Right lobe of liver (tissue), 6 donors: Measurements from ENCODE around the gene MDM1. TPM values are rescaled to one million over a fixed set of nuclear protein-coding genes. Genes with fewer than 3 reads are reported as not detected.

Experiments used
- ATAC-seq, 4 donors: fragments of 200-7000 bp; cut with Tn5 transposase; one replicate each; pipeline ENCODE4 v1.9.1; 2020; ENCODE audit warnings: mild to moderate bottlenecking in 4 of 4, moderate library complexity in 4 of 4
- DNase-seq, 3 donors: peaks; one replicate each; pipeline ENCODE4 v3.0.0-alpha.2; 2020
- H3K27ac ChIP-seq, 3 donors: fragments of 200-600 bp; one replicate each; pipeline ENCODE4 v1.8.0; 2022
- H3K27me3 ChIP-seq, 2 donors: fragments of 200-600 bp; one replicate each; pipeline ENCODE4 v1.8.0; 2022
- H3K36me3 ChIP-seq, 4 donors: fragments of 200-600 bp; sonication (generic) in 1 of 4; one replicate each; pipeline versions ENCODE4 v1.5.1 to v1.8.0; 2017 to 2022; ENCODE audit warnings: control low read depth in 1 of 4
- H3K4me1 ChIP-seq, 4 donors: fragments of 200-600 bp; sonication (generic) in 1 of 4; one replicate each; pipeline versions ENCODE4 v1.5.1 to v1.8.0; 2017 to 2022; ENCODE audit warnings: control low read depth in 1 of 4
- H3K4me3 ChIP-seq, 3 donors: fragments of 200-600 bp; one replicate each; pipeline ENCODE4 v1.8.0; 2022
- H3K9me3 ChIP-seq, 4 donors: fragments of 200-600 bp; sonication (generic) in 1 of 4; one replicate each; pipeline versions ENCODE4 v1.5.1 to v1.8.0; 2017 to 2022; ENCODE audit warnings: control low read depth in 1 of 4
- POLR2A ChIP-seq: fragments of 450-650 bp; IDR thresholded peaks from one replicate; pipeline ENCODE4 v1.6.1; 2017; ENCODE audit warnings: antibody characterized with exemption, mild to moderate bottlenecking
- WGBS: methylation state at CpG from one replicate; pipeline ENCODE4 v1.1.6; 2018; ENCODE audit warnings: low coverage, low lambda C conversion rate; ENCODE audit not compliant: insufficient coverage; ENCODE audit errors: missing lambda C conversion rate; 5-methylcytosine and 5-hydroxymethylcytosine counted together
- intact Hi-C, 2 donors: fragments of 100-400 bp; cut with DNase I; formaldehyde crosslinking; loops; one replicate each; pipeline versions ENCODE4 v1.11.2 to v1.14.1; 2022
- total RNA-seq, 6 experiments: library from RNA; depleted of rRNA in 2 of 6; stranded (reverse); fragments of >200 nt in 2 of 6; fragmentation: NEBNext Ultra II Directional in 3 of 6; extraction: Animal tissue kit (Norgen Biotek cat#: 25700) in 3 of 6; gene quantifications; one replicate each; pipeline versions ENCODE4 v1.1.0 to v1.2.4, GENCODE V29; 2016 to 2023
- TF ChIP-seq, protein P1 (sequence below), 4 donors: fragments of 200-600 bp in 3 of 4; fragments of 450-650 bp in 1 of 4; IDR thresholded peaks; one replicate each; pipeline versions ENCODE4 v1.5.1 to v1.8.0; 2016 to 2022; ENCODE audit warnings: antibody characterized with exemption in 4 of 4, mild to moderate bottlenecking in 2 of 4
- donor health status: DM: no; HTN: yes; CAD: no.
- donor health status: DM: no; HTN: no; CAD: no.
- donor health status: DM: no; HTN: no; CAD: no.
- donor health status: DM: no; HTN: yes; CAD: no.
- donor health status: DM: no; HTN: yes; CAD: no.

Gene MDM1
- total RNA-seq, 6 experiments from 2014 or later, result 2.9 to 6.6 (median 4.1) TPM

DNA sequence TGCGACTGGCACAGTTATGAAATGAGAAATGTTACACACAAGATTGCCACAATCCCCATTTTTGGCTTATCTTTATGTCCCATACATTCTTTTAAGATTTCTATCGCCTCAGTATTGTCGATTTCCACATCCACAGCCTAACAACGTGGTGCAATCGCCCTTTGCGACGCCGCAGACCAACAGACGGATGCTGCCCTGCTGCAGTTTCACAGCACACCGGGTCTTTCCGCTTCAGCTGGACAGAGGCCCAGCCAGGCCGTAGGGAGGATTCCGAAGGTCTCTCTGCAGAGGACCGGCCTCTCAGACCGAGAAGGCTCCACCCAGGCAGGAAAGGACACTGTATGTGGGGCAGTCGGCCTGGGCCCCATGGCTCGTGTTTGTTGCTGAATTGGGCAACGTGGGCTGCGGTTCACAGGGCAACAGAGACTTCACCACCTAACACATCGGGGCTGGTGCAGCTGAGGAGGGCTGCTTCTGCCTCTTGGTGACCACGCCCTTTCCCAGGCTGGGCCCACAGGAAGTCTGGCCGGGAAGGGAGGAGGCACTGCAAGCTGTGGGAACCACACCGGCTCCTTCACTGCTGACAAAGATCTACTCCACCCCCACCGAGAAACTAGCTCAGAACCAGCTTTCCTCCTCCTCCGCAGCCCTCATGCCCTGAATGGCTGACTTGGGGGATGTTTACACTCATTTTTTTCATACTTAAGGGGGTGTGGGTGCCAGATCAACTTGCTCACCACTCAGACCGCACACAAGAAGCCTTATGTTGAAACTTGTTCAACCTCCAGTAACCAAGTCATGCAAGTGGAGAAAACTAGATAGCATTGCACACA is 32.9 kb upstream of the MDM1 start:
- Histone ChIP-seq H3K9me3 (no peaks in the 10 kb centered on the region), H3K27ac (peak overlapping the region; percentile 36 to 50 (median 46)), H3K27me3 (no peaks in the 10 kb centered on the region), H3K4me3 (peak overlapping the region; percentile 10 to 44 (median 25)), H3K36me3 (no peaks in the 10 kb centered on the region), H3K4me1 (peaks cover 0 to 5% (median 4%) of the 10 kb centered on the region in 4 donors)
- peak; percentile 72 for TF ChIP-seq POLR2A
- TF ChIP-seq, protein P1, sequence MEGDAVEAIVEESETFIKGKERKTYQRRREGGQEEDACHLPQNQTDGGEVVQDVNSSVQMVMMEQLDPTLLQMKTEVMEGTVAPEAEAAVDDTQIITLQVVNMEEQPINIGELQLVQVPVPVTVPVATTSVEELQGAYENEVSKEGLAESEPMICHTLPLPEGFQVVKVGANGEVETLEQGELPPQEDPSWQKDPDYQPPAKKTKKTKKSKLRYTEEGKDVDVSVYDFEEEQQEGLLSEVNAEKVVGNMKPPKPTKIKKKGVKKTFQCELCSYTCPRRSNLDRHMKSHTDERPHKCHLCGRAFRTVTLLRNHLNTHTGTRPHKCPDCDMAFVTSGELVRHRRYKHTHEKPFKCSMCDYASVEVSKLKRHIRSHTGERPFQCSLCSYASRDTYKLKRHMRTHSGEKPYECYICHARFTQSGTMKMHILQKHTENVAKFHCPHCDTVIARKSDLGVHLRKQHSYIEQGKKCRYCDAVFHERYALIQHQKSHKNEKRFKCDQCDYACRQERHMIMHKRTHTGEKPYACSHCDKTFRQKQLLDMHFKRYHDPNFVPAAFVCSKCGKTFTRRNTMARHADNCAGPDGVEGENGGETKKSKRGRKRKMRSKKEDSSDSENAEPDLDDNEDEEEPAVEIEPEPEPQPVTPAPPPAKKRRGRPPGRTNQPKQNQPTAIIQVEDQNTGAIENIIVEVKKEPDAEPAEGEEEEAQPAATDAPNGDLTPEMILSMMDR (IDR thresholded peaks at IDR 0.05), result no peak
- intact Hi-C loops, result no loop called here
- peak; percentile 95 to 98 (median 97) for ATAC-seq
- WGBS, result 10% methylated on average over 16 of the region's 26 CpGs
- DNase-seq, result peak; percentile 89 to 94 (median 91)

- intact Hi-C loops, result no loop called here
Measured at GRCh38 chr12:68364328-68364727, 32.2 kb upstream of the MDM1 start.

DNA sequence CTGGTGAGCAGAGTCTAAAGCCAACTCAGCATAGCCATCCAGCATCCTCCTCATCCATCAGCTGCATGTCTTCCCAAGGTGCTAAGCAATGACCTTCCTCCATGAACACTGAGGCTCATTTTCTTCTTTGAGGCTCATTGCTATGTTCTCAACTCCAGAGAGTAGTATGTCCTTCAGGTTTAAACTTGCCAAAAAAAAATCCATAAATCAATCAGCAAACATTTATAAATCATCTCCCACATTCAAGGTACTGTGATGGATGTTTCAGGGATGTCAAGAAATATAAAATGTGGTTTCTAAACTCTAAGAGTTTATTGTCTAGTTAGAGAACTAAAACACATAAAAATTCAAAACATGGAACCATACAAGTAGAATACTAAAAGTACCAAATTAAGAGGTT is 29.8 kb upstream of the MDM1 start:
- Histone ChIP-seq H3K4me1 (peaks cover 0 to 5% (median 4%) of the 10 kb centered on the region in 4 donors), H3K36me3 (no peaks in the 10 kb centered on the region), H3K9me3 (no peaks in the 10 kb centered on the region), H3K27ac (no peak overlapping the region), H3K4me3 (no peak overlapping the region), H3K27me3 (no peaks in the 10 kb centered on the region)
- DNase-seq (no peak), ATAC-seq (no peak)
- intact Hi-C loops, result no loop called here
- TF ChIP-seq POLR2A, result no peak
- TF ChIP-seq, protein P1 (IDR thresholded peaks at IDR 0.05), result no peak

More at GRCh38 chr12:68364328-68364727, 32.2 kb upstream of the MDM1 start:
- no peaks in the 10 kb centered on the region for H3K9me3 ChIP-seq
- ATAC-seq, result no peak
- TF ChIP-seq POLR2A, result no peak
- TF ChIP-seq, protein P1 (IDR thresholded peaks at IDR 0.05), result no peak
- WGBS, result 54% methylated on average over 3 of the region's 3 CpGs
- peaks cover 0 to 5% (median 4%) of the 10 kb centered on the region in 4 donors for H3K4me1 ChIP-seq
- H3K36me3 ChIP-seq, result no peaks in the 10 kb centered on the region
- DNase-seq, result no peak
- peak overlapping the region in 1 of 3 donors; percentile 50 for H3K27ac ChIP-seq
- no peaks in the 10 kb centered on the region for H3K27me3 ChIP-seq
- H3K4me3 ChIP-seq, result peak overlapping the region in 2 of 3 donors; percentile 25 to 44

DNA sequence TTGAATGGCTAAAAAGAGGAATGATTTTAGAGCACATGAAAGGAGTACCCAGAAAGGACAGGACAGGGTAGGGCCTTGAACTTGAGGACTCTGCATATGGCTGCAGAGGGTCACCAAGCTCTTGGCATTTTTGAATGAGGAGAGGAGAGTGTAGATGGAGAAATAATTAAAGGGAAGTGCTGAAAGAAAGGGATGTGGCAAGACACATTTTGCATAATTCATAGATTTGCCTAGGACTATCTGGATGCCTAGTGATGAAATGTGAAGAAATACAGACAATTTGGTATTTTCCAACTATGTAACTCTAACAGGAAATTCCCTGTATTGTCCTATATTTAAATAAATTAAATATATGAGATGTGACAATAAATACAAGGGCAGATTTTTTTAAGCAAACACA is 27.5 kb upstream of the MDM1 start:
- TF ChIP-seq, protein P1 (IDR thresholded peaks at IDR 0.05), result no peak
- no peak for TF ChIP-seq POLR2A
- DNase-seq (no peak), ATAC-seq (no peak)
- no peaks in the 10 kb centered on the region for H3K9me3 ChIP-seq
- intact Hi-C loops, result no loop called here
- no peak overlapping the region for H3K4me3 ChIP-seq
- no peaks in the 10 kb centered on the region for H3K27me3 ChIP-seq
- H3K27ac ChIP-seq, result no peak overlapping the region
- peaks cover 0 to 4% (median 4%) of the 10 kb centered on the region in 4 donors for H3K4me1 ChIP-seq
- no peaks in the 10 kb centered on the region for H3K36me3 ChIP-seq
